ENCODE measurements around the gene PRKCZ. TPM values are rescaled to one million over a fixed set of nuclear protein-coding genes. Genes with fewer than 3 reads are reported as not detected.

PRKCZ gene
- total and polyA plus RNA-seq, 11 donors: 12.5 to 20.7 (median 16.5) TPM

DNA sequence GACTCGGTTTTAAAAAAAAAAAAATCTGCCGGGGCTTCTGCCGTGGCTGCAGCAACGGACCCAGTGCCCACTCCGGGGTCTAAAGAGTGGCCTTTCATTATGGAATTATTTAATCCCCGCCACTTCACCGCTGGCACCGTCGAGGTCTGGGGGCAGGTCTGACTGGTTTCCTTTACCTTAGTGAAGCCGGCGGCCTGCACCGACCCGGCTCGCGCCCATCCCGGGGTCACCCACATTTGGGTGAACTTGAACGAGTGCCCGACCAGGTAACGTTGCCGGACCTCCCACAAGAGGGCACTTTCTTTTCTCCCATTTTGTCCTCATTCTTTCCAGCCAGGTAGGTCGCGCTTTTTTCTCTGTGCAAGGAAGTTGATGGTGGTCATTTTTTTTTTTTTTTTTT is 4.3 kb downstream of the PRKCZ start:
- intact Hi-C loops (cut with DNase I): no loop called here
- 81 to 87% (median 85%) methylated on average over 21 to 22 of the region's 22 CpGs for WGBS, 4 donors
- Histone ChIP-seq H3K9me3 (no peaks in the 10 kb centered on the region), H3K27me3 (peaks cover 6 to 26% (median 15%) of the 10 kb centered on the region in 9 donors), H3K4me1 (peaks cover 0 to 18% (median 3%) of the 10 kb centered on the region in 12 donors), H3K27ac (no peak overlapping the region), H3K36me3 (peaks cover 0 to 3% (median 0%) of the 10 kb centered on the region in 9 donors), H3K4me3 (no peak overlapping the region)
- ATAC-seq (no peak), DNase-seq (peak in 2 of 5 donors; percentile 17 to 24)
- TF ChIP-seq, protein P1, sequence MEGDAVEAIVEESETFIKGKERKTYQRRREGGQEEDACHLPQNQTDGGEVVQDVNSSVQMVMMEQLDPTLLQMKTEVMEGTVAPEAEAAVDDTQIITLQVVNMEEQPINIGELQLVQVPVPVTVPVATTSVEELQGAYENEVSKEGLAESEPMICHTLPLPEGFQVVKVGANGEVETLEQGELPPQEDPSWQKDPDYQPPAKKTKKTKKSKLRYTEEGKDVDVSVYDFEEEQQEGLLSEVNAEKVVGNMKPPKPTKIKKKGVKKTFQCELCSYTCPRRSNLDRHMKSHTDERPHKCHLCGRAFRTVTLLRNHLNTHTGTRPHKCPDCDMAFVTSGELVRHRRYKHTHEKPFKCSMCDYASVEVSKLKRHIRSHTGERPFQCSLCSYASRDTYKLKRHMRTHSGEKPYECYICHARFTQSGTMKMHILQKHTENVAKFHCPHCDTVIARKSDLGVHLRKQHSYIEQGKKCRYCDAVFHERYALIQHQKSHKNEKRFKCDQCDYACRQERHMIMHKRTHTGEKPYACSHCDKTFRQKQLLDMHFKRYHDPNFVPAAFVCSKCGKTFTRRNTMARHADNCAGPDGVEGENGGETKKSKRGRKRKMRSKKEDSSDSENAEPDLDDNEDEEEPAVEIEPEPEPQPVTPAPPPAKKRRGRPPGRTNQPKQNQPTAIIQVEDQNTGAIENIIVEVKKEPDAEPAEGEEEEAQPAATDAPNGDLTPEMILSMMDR (IDR thresholded peaks at IDR 0.05): no peak
- TF ChIP-seq POLR2A (IDR thresholded peaks at IDR 0.05): no peak

DNA sequence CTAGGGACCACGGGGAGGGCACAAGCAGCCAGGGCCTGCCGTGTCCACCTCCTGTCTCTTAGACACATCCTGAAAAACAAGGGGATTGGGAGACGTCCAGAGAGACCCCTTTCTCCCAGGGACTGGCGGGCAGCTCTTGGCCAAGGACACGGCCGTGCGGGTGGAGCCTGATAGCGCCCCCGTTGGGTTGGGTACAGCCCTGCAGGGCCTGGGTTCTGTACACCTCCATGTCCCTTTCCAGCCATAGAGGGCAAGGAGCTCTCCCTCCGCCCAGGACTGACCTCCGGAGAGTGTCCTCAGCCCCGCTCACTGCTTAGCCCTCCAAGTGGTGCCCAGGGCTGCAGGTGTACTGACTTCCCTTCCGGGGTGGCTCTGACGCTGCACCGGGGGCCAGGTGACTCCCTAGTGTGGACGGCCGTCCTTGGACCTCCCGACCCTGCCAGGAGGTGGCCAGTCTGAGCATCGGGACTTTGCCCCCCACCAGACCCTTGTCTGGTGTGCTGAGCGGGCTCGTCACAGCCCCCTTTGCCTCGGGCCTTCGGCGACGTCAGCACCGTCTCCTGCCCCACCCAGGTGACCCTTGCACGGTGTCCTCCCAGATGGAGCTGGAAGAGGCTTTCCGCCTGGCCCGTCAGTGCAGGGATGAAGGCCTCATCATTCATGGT is 5.8 kb downstream of the PRKCZ start:
- ATAC-seq (no peak), DNase-seq (peak in 2 of 5 donors; percentile 18 to 52)
- WGBS, 4 donors: 90 to 92% (median 92%) methylated on average over 19 to 29 of the region's 29 CpGs
- no peak for TF ChIP-seq POLR2A (IDR thresholded peaks at IDR 0.05)
- TF ChIP-seq, protein P1 (IDR thresholded peaks at IDR 0.05): no peak
- intact Hi-C loops (cut with DNase I): no loop called here
- Histone ChIP-seq H3K27ac (no peak overlapping the region), H3K27me3 (peaks cover 0 to 12% (median 4%) of the 10 kb centered on the region in 9 donors), H3K4me3 (no peak overlapping the region), H3K4me1 (peaks cover 0 to 3% (median 0%) of the 10 kb centered on the region in 12 donors), H3K36me3 (peaks cover 0 to 3% (median 0%) of the 10 kb centered on the region in 9 donors), H3K9me3 (no peaks in the 10 kb centered on the region)

DNA sequence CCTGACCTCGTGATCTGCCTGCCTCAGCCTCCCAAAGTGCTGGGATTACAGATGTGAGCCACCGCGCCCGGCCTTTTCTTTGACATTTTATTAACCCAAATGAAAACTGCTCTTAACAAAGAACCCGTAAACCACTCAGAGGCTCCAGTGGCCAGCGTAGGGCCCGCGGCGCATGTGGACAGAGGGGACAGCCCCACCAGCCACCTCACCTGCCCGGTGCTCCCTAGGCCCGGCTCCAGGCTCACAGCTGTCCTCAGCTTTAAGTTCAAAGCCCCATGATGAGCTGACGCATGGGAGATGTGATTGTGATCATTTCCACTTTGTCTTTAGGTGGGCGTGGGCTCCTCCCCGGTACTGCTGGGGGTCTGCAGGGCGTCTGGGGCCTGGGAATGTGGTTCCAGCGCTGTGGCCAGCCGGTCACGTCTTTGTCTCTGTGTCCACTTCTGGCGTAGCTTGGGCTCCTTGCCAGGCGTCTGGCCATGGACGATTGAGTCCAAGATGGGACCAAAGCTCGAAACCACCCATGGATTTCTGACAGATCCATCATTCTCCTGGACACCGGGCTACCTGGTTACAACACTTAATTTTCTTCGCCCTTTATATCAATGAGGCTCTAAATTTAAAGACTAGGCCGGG is 6.9 kb downstream of the PRKCZ start:
- DNase-seq (peak in 3 of 5 donors; percentile 6 to 54 (median 10)), ATAC-seq (no peak)
- 90 to 94% (median 91%) methylated on average over 22 to 25 of the region's 25 CpGs for WGBS, 4 donors
- Histone ChIP-seq H3K4me1 (no peaks in the 10 kb centered on the region), H3K9me3 (no peaks in the 10 kb centered on the region), H3K36me3 (peaks cover 0 to 3% (median 0%) of the 10 kb centered on the region in 9 donors), H3K4me3 (no peak overlapping the region), H3K27me3 (peaks cover 0 to 1% (median 0%) of the 10 kb centered on the region in 9 donors), H3K27ac (no peak overlapping the region)
- intact Hi-C loops (cut with DNase I): no loop called here
- TF ChIP-seq, protein P1 (IDR thresholded peaks at IDR 0.05): no peak
- no peak for TF ChIP-seq POLR2A (IDR thresholded peaks at IDR 0.05)

DNA sequence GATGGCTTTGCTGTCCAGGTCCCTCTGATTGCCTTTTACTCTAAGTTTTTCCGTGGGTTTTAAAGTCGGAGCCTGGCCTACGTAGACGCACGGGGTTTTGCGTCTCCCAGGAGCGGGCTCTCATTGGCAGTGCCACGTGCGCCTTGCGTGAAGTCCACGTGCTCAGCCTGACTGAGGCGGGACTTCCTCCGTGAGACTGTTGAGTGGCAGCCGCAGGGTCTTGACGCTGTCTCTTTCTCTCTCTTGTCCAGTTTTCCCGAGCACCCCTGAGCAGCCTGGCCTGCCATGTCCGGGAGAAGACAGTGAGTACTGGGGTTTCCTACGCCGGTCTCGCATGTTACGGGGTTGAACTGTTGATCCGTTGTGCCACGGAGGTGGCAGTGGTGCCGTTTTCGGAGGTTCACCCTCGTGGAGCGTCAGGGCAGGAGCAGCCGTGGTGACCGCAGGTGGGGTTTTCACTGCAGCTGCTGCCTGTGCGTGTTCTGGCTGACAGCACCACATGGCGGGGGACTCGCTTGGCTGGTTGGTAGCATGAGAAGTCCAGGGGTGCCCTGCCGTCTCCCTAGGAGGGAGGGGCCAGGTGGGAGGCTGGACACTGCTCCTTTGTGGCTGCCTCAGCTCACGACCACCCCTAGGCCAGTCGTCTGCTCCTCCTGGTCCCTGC is 9.2 kb downstream of the PRKCZ start:
- Histone ChIP-seq H3K27me3 (no peaks in the 10 kb centered on the region), H3K4me1 (no peaks in the 10 kb centered on the region), H3K27ac (no peak overlapping the region), H3K36me3 (peaks cover 0 to 3% (median 0%) of the 10 kb centered on the region in 9 donors), H3K9me3 (peaks cover 0 to 3% (median 0%) of the 10 kb centered on the region in 12 donors), H3K4me3 (no peak overlapping the region)
- 88 to 91% (median 89%) methylated on average over 31 to 35 of the region's 35 CpGs for WGBS, 4 donors
- DNase-seq (peak in 3 of 5 donors; percentile 13 to 53 (median 14)), ATAC-seq (no peak)
- TF ChIP-seq, protein P1 (IDR thresholded peaks at IDR 0.05): no peak
- TF ChIP-seq POLR2A (IDR thresholded peaks at IDR 0.05): no peak
- intact Hi-C loops (cut with DNase I): no loop called here

Data from heart left ventricle (tissue), 16 donors.